T1000 (cell line): ENCODE measurements around the gene FUT6.
"Not testable (repeated sequence)": the region's sequence is repeated elsewhere in the genome, so short reads cannot be mapped to it uniquely, and the experiment has no call there.

Experiments used
- DNase-seq: peaks from one replicate; lab custom pipeline; 2025; ENCODE audit warnings: mixed read lengths; lab: John Stamatoyannopoulos, UW

FUT6 gene

GRCh38 chr19:5857203-5858081, 17.9 kb upstream of the FUT6 start:
- no peak for DNase-seq

DNA sequence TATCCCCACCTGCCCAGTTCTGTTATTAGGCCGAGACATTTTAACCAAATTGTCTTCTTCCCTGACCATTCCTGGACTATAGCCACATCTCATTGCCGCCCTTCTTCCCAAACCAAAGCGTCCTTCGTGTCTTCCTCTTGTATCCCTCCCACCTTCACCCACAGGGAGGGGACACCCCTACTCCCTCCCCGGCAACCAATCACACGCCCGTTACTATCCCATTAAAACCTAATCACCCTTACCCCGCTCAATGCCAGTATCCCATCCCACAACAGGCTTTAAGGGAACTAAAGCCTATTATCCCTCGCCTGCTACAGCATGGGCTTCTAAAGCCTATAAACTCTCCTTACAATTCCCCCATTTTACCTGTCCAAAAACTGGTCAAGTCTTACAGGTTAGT, 15.6 kb upstream of the FUT6 start:
- not testable (repeated sequence) for DNase-seq

GRCh38 chr19:5854121-5854520, 14.6 kb upstream of the FUT6 start:
- DNase-seq: not testable (repeated sequence)

GRCh38 chr19:5851302-5851701, 11.8 kb upstream of the FUT6 start, which contains the start of gene FUT3:
Gene FUT3, minus strand, starts transcription at chr19:5851449.
- DNase-seq: no peak

DNA sequence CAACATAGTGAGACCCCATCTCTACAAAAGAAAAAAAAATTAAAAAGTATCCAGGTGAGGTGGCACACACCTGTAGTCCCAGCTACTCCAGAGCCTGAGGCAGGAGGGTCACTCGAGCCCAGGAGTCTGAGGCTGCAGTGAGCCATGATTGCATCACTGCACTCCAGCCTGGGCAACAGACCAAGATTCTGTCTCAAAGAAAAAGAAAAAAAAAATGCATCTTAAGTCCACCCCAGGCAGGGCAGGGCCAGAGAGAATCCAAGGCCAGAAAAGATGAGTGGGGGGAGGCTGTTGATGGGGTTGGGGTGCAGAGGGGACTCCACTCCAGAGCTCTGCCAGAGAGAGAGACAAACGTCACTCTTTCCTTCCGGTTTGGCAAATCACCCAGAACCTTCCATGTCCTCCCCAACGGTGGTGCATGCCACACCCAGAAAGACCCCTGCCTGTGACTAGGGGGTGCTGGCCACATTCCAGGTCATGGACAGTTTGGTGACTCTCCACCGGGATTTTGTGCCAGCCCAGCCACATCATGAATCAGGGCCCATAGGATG, 11.3 kb upstream of the FUT6 start:
- no peak for DNase-seq

DNA sequence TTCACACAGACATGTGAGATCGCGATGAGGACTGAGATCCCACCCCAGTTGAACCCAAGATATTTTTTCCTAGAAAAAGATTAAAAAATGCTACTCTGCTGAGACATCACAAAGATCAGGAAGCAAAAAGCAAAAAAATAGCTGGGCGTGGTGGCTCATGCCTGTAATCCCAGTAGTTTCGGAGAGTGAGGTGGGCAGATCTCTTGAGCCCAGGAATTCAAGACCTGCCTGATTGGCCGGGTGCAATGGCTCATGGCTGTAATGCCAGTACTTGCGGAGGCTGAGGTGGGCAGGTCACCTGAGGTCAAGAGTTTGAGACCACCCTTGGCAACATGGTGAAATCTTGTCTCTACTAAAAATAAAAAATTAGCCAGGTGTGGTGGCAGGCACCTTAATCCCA, 10.7 kb upstream of the FUT6 start:
- DNase-seq: no peak

DNA sequence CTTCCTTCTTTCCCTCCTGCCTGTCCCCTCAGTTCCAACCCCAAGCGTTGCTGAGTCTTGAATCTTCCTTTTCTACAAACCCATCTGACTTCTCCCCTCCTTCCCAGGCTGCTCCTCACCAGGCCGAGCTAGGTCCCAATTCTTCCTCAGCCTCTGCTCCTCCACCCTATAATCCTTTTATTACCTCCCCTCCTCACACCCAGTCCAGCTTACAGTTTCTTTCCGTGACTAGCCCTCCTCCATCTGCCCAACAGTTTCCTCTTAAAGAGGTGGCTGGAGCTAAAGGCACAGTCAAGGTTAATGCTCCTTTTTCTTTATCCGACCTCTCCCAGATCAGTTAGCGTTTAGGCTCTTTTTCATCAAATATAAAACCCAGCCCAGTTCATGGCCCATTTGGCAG, 9.1 kb upstream of the FUT6 start:
- not testable (repeated sequence) for DNase-seq

DNA sequence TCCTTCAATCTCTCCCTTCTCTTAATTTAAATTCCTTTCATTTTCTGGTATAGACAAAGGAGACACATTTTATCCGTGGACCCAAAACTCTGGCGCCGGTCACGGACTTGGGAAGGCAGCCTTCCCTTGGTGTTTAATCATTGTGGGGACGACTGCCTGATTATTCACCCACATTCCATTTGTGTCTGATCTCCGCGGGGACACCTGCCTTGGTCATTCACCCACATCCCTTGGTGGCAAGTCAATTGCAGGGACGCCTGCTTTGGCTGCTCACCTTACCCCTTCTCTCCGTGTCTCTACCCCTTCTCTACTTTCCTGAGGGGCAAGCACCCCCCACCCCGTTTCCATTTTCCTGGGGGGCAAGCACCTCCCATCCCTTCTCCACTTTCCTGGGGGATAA, 8.3 kb upstream of the FUT6 start:
- not testable (repeated sequence) for DNase-seq

GRCh38 chr19:5844456-5845433, 5.2 kb upstream of the FUT6 start:
- DNase-seq: no peak

GRCh38 chr19:5843295-5843927, 3.9 kb upstream of the FUT6 start:
- no peak for DNase-seq

DNA sequence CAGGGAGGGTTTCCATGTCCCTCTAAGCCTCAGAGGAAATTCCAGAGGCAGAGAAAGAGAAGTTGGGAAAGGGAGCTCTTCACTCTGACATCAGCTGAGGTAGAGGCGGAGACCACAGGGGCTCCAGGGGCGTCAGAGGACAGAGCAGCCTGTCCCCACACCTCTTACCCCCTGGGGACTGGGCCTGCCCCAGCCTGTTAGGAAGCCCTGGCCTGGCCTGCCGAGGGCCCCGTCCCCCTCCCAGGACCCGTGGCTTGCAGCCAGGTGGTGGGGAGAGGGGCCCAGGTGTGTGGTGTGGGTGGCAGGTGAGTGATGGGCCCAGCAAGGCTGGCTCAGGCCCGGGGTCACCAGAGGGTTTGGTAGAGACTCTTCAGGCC, 2.2 kb upstream of the FUT6 start:
- DNase-seq: not testable (repeated sequence)

DNA sequence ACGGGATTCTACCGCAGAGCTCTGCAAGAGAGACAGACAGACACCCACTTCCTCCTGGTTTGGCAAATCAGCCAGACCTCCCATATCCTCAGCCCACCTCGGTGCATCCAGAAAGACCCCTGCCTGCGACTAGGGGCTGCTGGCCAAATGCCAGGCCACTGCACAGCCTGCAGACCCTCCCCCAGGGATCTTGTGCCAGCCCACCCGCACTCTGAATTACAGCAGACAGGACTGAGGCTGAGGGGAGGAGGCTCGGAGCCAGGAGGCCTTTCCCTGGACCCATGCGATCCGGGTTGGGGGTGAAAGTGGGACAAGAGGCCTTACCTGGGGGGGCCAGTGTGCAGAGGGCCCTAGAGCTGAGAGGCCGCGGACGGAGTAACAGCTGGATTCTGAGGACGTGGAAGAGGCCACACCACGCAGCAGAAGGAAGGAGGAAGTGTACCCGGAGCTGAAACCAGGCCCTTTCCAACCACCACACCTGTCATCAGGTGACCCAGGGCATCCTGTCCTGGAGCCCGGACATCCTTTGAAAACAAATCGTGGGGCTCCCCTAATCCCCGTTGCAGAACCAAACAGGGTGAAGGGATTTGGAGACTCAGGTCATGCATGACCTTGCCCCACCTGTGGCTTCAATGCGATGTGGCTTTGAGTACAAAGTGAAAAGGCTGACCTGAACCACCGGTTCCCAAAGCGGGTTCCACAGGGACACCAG, 993 bp downstream of the FUT6 start:
- DNase-seq: no peak

GRCh38 chr19:5837761-5838352, 1.6 kb downstream of the FUT6 start:
- DNase-seq: no peak

DNA sequence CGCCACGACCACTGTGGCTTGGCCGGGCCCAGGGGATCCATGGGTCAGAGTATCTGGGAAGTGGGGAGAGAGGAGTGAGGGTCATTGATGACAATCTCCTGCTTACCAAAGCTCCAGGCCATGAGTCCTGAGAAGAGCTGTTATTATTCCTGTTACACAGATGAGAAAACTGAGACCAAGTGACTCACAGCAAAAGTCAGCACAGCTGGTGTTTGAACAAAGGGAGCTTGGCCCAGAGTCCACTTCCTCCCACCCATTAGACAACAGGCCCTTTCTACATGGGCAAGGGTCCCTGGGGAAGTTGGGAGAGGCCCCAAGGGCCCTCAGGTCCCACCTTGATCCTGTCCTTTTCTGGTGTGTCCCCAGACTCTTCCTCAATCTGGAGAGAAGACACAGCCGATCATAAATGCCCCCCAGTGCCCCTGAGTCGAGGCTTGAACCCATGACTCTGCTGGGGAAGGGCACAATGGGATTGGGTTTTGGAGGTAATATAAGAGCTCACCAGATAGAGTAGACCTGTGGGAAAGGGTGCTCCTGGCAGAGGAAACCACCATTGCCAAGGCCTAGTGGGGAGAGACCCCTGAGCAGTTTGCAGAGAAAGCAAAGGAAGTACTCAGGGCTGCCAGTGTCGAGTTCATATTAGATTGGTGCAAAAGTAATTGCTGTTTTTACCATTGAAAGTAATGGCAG, 6.8 kb downstream of the FUT6 start:
- DNase-seq: no peak

DNA sequence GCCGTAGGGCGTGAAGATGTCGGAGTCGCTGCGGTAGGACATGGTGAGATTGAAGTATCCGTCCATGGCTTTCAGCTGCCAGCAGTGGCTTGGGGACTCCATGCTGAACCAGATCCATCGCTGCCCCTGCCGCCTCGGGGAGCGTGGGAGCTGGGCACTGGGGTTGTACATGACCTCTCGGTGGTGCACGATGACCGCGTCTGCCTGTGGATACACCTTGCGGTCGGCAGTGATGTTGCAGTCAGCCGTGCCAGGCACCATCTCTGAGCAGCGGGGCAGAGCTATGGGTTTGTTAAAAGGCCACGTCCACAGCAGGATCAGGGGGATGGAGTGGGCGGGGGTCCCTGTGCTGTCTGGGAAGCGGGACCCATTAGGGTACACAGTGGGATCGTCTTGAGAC, 7.4 kb downstream of the FUT6 start:
- DNase-seq: no peak

GRCh38 chr19:5831159-5831558, 8.3 kb downstream of the FUT6 start:
- DNase-seq: no peak

GRCh38 chr19:5829567-5830310, 9.8 kb downstream of the FUT6 start:
- DNase-seq: no peak

- DNase-seq: no peak
Observed at GRCh38 chr19:5828661-5829566, 10.6 kb downstream of the FUT6 start.
